Tibial artery (tissue), 4 donors: Measurements from ENCODE around the gene OTOL1.

Source experiments
- DNase-seq, 2 donors: peaks; one replicate each; pipeline ENCODE4 v3.0.0-alpha.2; 2019
- H3K27ac ChIP-seq, 2 donors: fragments of 200-600 bp; sonication (generic) in 1 of 2; 1 replicate in 1 of 2; 2 replicates in 1 of 2; pipeline ENCODE4 v1.5.1; 2018 to 2019; ENCODE audit warnings: mild to moderate bottlenecking in 1 of 2
- H3K27me3 ChIP-seq, 2 donors: fragments of 200-600 bp; sonication (generic) in 1 of 2; one replicate each; pipeline versions ENCODE4 v1.5.1 to v1.6.0; 2016 to 2019
- H3K36me3 ChIP-seq, 3 donors: fragments of 200-600 bp; sonication (generic) in 2 of 3; one replicate each; pipeline ENCODE4 v1.5.1; 2016 to 2019; ENCODE audit warnings: mild to moderate bottlenecking in 2 of 3
- H3K4me1 ChIP-seq, 4 donors: fragments of 200-600 bp; sonication (generic) in 2 of 4; 1 replicate in 3 of 4; 2 replicates in 1 of 4; pipeline ENCODE4 v1.5.1; 2016 to 2019
- H3K4me3 ChIP-seq, 2 donors: fragments of 200-600 bp; sonication (generic) in 1 of 2; 1 replicate in 1 of 2; 2 replicates in 1 of 2; pipeline ENCODE4 v1.5.1; 2018 to 2019; ENCODE audit warnings: mild to moderate bottlenecking in 2 of 2
- H3K9me3 ChIP-seq, 3 donors: fragments of 200-600 bp; sonication (generic) in 1 of 3; one replicate each; pipeline ENCODE4 v1.5.1; 2016 to 2019
- intact Hi-C: fragments of 100-400 bp; cut with DNase I; formaldehyde crosslinking; loops from one replicate; pipeline ENCODE4 v1.15.0; 2023; ENCODE audit warnings: low total_unique reads
- TF ChIP-seq, protein P1 (sequence below), 2 experiments: fragments of 200-600 bp in 1 of 2; fragments of 450-650 bp in 1 of 2; IDR thresholded peaks; one replicate each; pipeline ENCODE4 v1.5.1; 2017 to 2019; ENCODE audit warnings: antibody characterized with exemption in 2 of 2, mild to moderate bottlenecking in 1 of 2, moderate library complexity in 1 of 2

OTOL1 gene

DNA sequence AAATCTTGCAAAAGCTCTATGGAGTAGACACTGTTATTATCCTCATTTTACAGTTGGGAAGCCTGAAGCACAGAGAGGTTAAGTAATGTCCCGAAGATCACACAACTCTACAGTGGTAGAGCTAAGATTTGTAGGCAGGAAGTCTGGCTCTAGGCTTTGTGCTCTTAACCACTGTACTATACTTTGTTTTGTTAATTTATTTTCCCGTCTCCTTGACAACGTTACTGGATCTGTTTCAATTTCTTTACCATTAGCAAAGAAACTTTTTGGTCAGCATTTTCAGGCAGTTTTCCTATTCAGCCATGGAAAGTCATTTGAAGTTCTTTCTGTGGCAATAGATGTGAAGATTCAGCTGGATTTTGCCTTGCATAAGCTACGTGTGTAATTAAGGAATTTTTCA lies 51.7 kb downstream of the OTOL1 start:
- Histone ChIP-seq H3K4me1 (no peaks in the 10 kb centered on the region), H3K27me3 (no peaks in the 10 kb centered on the region), H3K27ac (no peak overlapping the region), H3K36me3 (no peaks in the 10 kb centered on the region), H3K4me3 (no peak overlapping the region), H3K9me3 (no peaks in the 10 kb centered on the region)
- no peak for DNase-seq
- intact Hi-C loops, result no loop called here
- TF ChIP-seq, protein P1, sequence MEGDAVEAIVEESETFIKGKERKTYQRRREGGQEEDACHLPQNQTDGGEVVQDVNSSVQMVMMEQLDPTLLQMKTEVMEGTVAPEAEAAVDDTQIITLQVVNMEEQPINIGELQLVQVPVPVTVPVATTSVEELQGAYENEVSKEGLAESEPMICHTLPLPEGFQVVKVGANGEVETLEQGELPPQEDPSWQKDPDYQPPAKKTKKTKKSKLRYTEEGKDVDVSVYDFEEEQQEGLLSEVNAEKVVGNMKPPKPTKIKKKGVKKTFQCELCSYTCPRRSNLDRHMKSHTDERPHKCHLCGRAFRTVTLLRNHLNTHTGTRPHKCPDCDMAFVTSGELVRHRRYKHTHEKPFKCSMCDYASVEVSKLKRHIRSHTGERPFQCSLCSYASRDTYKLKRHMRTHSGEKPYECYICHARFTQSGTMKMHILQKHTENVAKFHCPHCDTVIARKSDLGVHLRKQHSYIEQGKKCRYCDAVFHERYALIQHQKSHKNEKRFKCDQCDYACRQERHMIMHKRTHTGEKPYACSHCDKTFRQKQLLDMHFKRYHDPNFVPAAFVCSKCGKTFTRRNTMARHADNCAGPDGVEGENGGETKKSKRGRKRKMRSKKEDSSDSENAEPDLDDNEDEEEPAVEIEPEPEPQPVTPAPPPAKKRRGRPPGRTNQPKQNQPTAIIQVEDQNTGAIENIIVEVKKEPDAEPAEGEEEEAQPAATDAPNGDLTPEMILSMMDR (IDR thresholded peaks at IDR 0.05), result no peak

DNA sequence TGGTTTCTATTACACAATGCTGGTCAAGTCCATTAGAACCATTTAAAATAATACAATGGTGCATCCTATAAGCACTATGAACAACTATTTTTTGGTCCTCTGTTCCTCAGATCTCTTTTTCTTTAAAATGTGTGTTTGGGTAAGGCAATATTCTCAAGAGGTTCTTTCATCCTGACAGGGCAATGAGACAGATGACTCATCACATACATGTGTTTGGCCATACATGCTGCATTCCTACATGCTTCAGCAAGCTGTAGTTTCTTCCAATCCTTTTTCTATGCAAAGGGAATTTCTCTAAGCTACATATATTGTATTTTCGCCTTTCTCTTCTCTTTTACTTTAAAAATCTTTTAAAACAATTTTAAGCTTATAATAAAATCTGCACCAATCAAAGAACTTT lies 52.7 kb downstream of the OTOL1 start:
- TF ChIP-seq, protein P1 (IDR thresholded peaks at IDR 0.05), result no peak
- intact Hi-C loops, result no loop called here
- Histone ChIP-seq H3K27ac (no peak overlapping the region), H3K4me1 (no peaks in the 10 kb centered on the region), H3K9me3 (no peaks in the 10 kb centered on the region), H3K36me3 (no peaks in the 10 kb centered on the region), H3K4me3 (no peak overlapping the region), H3K27me3 (no peaks in the 10 kb centered on the region)
- DNase-seq, result no peak

DNA sequence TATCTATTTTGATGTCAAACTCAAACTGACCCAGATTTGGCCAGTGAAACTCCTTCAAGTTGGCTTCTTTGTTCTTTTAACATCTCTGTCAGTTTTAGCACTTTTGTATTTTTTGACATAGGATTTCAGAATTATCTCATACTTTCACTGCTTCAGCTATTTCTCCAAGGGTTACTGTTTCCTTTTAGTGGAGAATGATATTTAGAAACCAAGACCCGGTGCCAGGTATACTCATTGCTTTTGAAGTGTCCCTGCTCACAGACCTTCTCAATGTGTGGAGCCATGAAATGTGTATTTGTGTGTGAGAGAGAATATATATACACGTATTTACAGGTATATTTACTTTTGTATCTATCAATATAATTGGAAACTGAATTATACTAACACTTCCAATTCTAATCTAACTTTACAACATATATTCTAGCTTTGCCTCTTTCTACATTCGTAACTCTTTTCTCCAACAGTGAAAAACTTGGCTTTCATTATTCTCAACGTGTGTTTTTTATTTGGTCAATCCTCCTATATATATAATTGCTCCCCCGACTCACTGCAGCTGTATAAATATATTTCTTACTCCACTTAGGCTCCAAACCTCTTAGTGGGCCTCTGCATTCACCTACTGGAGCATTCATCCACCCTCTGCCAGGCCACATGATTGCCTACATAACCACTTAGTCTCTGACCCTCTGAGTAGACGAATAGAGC lies 54.0 kb downstream of the OTOL1 start:
- Histone ChIP-seq H3K9me3 (no peaks in the 10 kb centered on the region), H3K27me3 (no peaks in the 10 kb centered on the region), H3K27ac (no peak overlapping the region), H3K4me3 (no peak overlapping the region), H3K36me3 (no peaks in the 10 kb centered on the region), H3K4me1 (no peaks in the 10 kb centered on the region)
- intact Hi-C loops, result no loop called here
- no peak for DNase-seq
- TF ChIP-seq, protein P1 (IDR thresholded peaks at IDR 0.05), result no peak

DNA sequence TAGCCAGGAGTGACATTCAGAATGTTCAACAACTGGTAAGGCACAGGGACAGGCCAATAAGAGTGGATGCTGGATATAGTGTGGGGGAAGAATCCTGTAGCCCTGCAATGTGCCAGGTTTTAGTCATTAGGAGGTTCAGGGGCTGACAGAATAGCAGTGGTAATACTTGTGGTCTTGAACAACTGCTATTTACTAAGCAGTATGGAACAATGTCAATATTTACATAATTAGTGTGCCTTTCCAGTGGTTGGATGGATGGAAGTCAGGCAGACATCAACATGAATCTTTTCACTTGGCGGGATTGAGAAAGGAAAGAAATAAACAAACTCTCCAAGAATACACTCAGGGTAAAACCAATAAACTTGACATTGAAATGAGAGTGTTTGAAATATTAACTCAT lies 55.1 kb downstream of the OTOL1 start:
- TF ChIP-seq, protein P1 (IDR thresholded peaks at IDR 0.05), result no peak
- no peaks in the 10 kb centered on the region for H3K9me3 ChIP-seq
- no peaks in the 10 kb centered on the region for H3K27me3 ChIP-seq
- intact Hi-C loops, result no loop called here
- H3K27ac ChIP-seq, result no peak overlapping the region
- H3K36me3 ChIP-seq, result no peaks in the 10 kb centered on the region
- no peaks in the 10 kb centered on the region for H3K4me1 ChIP-seq
- no peak for DNase-seq
- H3K4me3 ChIP-seq, result no peak overlapping the region

DNA sequence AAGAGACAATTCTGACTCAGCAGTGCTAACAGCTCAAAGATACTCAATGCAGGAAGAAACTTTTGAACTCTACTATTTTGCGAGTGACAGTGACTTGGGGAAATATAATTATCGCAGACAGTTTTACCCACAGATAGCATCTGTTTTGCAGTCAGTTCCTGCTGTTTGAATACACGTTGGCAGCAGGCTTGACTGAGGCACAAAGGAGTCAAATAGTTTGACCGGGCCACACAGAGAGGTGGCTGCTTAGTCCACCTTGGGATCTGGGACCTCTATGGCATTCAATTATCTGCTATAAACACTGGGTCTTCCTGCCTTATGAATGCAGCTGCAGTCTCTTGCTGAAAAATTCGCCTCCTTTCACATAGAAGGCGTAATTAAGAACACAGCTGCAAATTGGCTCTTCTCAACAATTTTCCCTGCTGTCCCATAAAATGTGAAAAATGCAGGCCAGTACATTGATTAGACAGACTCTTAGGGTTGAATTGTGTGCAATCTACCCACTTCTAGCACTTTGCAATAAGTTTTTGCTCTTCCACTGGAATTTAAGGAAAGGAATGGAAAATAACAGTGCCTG lies 56.5 kb downstream of the OTOL1 start:
- DNase-seq, result no peak
- Histone ChIP-seq H3K27ac (no peak overlapping the region), H3K36me3 (no peaks in the 10 kb centered on the region), H3K4me3 (no peak overlapping the region), H3K27me3 (no peaks in the 10 kb centered on the region), H3K9me3 (no peaks in the 10 kb centered on the region), H3K4me1 (no peaks in the 10 kb centered on the region)
- TF ChIP-seq, protein P1 (IDR thresholded peaks at IDR 0.05), result no peak
- intact Hi-C loops, result no loop called here
